ENCODE data around the gene SPCS2.

SPCS2 gene

GRCh38 chr11:75024068-75024449, 75.0 kb downstream of the SPCS2 start:
- no peak for TF ChIP-seq CTCF (IDR thresholded peaks at IDR 0.05)

- TF ChIP-seq CTCF (IDR thresholded peaks at IDR 0.05) = no peak
These were observed 75.7 kb downstream of the SPCS2 start for GRCh38 chr11:75024764-75025211.

GRCh38 chr11:75025561-75025960, 76.5 kb downstream of the SPCS2 start:
- TF ChIP-seq CTCF (IDR thresholded peaks at IDR 0.05) = no peak

GRCh38 chr11:75028321-75028720, 79.3 kb downstream of the SPCS2 start:
- TF ChIP-seq CTCF (IDR thresholded peaks at IDR 0.05) = no peak
